HEK293 (cell line): Measurements from ENCODE around the gene DHFR.

Source experiments
- CTCF ChIA-PET: fragments of 350-600 bp; formaldehyde crosslinking; extraction: SDS; loops from one replicate; lab custom pipeline; 2021; ENCODE audit warnings: antibody characterized with exemption; lab: Yijun Ruan, JAX
- POLR2A ChIA-PET: fragments of 300-600 bp; formaldehyde crosslinking; extraction: SDS; loops from one replicate; lab custom pipeline; 2020; ENCODE audit warnings: antibody characterized with exemption, inconsistent platforms; lab: Yijun Ruan, JAX
- H3K27ac ChIP-seq: fragments of 200-500 bp; sonication (Bioruptor generic); 2 replicates; pipeline ENCODE4 v1.5.1; 2014; ENCODE audit warnings: low read depth, low read length, control low read depth, inconsistent platforms; ENCODE audit errors: extremely low read depth
- H3K36me3 ChIP-seq, 2 experiments: fragments of 200-500 bp in 1 of 2; sonication (Bioruptor generic) in 1 of 2; 1 replicate in 1 of 2; 2 replicates in 1 of 2; pipeline ENCODE4 v1.5.1; 2014 to 2017; ENCODE audit warnings: inconsistent platforms in 2 of 2, low read length in 2 of 2; ENCODE audit not compliant: control insufficient read depth in 2 of 2, insufficient read depth in 1 of 2
- H3K4me1 ChIP-seq: fragments of 200-500 bp; sonication (Bioruptor generic); 2 replicates; pipeline ENCODE4 v1.5.1; 2014; ENCODE audit warnings: mild to moderate bottlenecking, low read length, inconsistent platforms; ENCODE audit not compliant: control insufficient read depth, insufficient read depth
- H3K4me3 ChIP-seq: 2 replicates; pipeline ENCODE4 v1.5.1; 2011; ENCODE audit warnings: low read depth, mild to moderate bottlenecking, control low read depth, low read length, moderate library complexity
- H3K9me3 ChIP-seq: fragments of 200-500 bp; sonication (Bioruptor generic); 2 replicates; pipeline ENCODE4 v1.5.1; 2014; ENCODE audit warnings: low read depth, low read length, inconsistent platforms; ENCODE audit not compliant: control insufficient read depth, insufficient read depth
- CTCF ChIP-seq: fragments of 450-650 bp; formaldehyde crosslinking; IDR thresholded peaks from 2 replicates; pipeline ENCODE4 v1.5.1; 2016; ENCODE audit warnings: missing biosample characterization, missing genetic modification characterization
- GLIS2 ChIP-seq: fragments of 450-650 bp; formaldehyde crosslinking; IDR thresholded peaks from 2 replicates; pipeline ENCODE4 v1.5.1; 2016; ENCODE audit warnings: missing biosample characterization, missing genetic modification characterization
- HOXC10 ChIP-seq: sonication (generic); formaldehyde crosslinking; IDR thresholded peaks from 2 replicates; pipeline ENCODE4 v1.8.1; 2023; ENCODE audit warnings: mild to moderate bottlenecking, missing genetic modification reagents
- IKZF3 ChIP-seq: fragments of 450-650 bp; IDR thresholded peaks from 2 replicates; pipeline ENCODE4 v1.5.0; 2018; ENCODE audit warnings: missing biosample characterization, mild to moderate bottlenecking, missing genetic modification characterization, moderate library complexity
- KLF9 ChIP-seq: fragments of 450-650 bp; formaldehyde crosslinking; IDR thresholded peaks from 2 replicates; pipeline ENCODE4 v1.5.1; 2016; ENCODE audit warnings: missing biosample characterization, missing genetic modification characterization, low read depth
- PATZ1 ChIP-seq: fragments of 450-650 bp; formaldehyde crosslinking; IDR thresholded peaks from 2 replicates; pipeline ENCODE4 v1.5.1; 2016; ENCODE audit warnings: missing biosample characterization, missing genetic modification characterization
- SCRT2 ChIP-seq: fragments of 450-650 bp; formaldehyde crosslinking; IDR thresholded peaks from 2 replicates; pipeline ENCODE4 v1.5.1; 2016; ENCODE audit warnings: missing biosample characterization, missing genetic modification characterization
- ZBTB11 ChIP-seq: fragments of 450-650 bp; formaldehyde crosslinking; conservative IDR thresholded peaks from 2 replicates; pipeline ENCODE4 v1.5.1; 2016; ENCODE audit warnings: low read depth, missing biosample characterization, missing genetic modification characterization
- ZBTB21 ChIP-seq: fragments of 450-650 bp; formaldehyde crosslinking; IDR thresholded peaks from 2 replicates; pipeline ENCODE4 v1.5.1; 2017; ENCODE audit warnings: missing biosample characterization, missing genetic modification characterization
- ZNF175 ChIP-seq: fragments of 450-650 bp; formaldehyde crosslinking; IDR thresholded peaks from 2 replicates; pipeline ENCODE4 v1.5.1; 2016; ENCODE audit warnings: missing biosample characterization, missing genetic modification characterization
- ZNF18 ChIP-seq: fragments of 450-650 bp; formaldehyde crosslinking; IDR thresholded peaks from 2 replicates; pipeline ENCODE4 v1.5.1; 2016; ENCODE audit warnings: missing biosample characterization, missing genetic modification characterization
- ZNF184 ChIP-seq: fragments of 450-650 bp; IDR thresholded peaks from 2 replicates; pipeline ENCODE4 v1.5.1; 2018; ENCODE audit warnings: missing biosample characterization, mild to moderate bottlenecking, missing genetic modification characterization
- ZNF341 ChIP-seq: fragments of 450-650 bp; formaldehyde crosslinking; IDR thresholded peaks from 2 replicates; pipeline ENCODE4; 2016; ENCODE audit warnings: low read depth, missing biosample characterization, missing genetic modification characterization
- ZNF398 ChIP-seq: fragments of 450-650 bp; formaldehyde crosslinking; IDR thresholded peaks from 2 replicates; pipeline ENCODE4 v1.5.1; 2017; ENCODE audit warnings: missing biosample characterization, missing genetic modification characterization
- ZNF549 ChIP-seq: fragments of 450-650 bp; IDR thresholded peaks from 2 replicates; pipeline ENCODE4 v1.5.1; 2018; ENCODE audit warnings: missing biosample characterization, missing genetic modification characterization, mild to moderate bottlenecking, inconsistent platforms, moderate library complexity
- ZNF596 ChIP-seq: fragments of 450-650 bp; IDR thresholded peaks from 2 replicates; pipeline ENCODE4 v1.5.0; 2018; ENCODE audit warnings: missing biosample characterization, mild to moderate bottlenecking, missing genetic modification characterization, moderate library complexity
- ZNF600 ChIP-seq: fragments of 450-650 bp; formaldehyde crosslinking; IDR thresholded peaks from 2 replicates; pipeline ENCODE4 v1.5.1; 2016; ENCODE audit warnings: missing biosample characterization, missing genetic modification characterization
- ZNF621 ChIP-seq: fragments of 450-650 bp; formaldehyde crosslinking; IDR thresholded peaks from 2 replicates; pipeline ENCODE4 v1.5.1; 2017; ENCODE audit warnings: missing biosample characterization, missing genetic modification characterization
- ZNF76 ChIP-seq: fragments of 450-650 bp; formaldehyde crosslinking; IDR thresholded peaks from 2 replicates; pipeline ENCODE4; 2016; ENCODE audit warnings: low read depth, missing biosample characterization, missing genetic modification characterization, borderline replicate concordance
- ZXDB ChIP-seq: fragments of 450-650 bp; formaldehyde crosslinking; IDR thresholded peaks from 2 replicates; pipeline ENCODE4 v1.5.1; 2016; ENCODE audit warnings: missing biosample characterization, missing genetic modification characterization

The DHFR gene

GRCh38 chr5:80654391-80655230 is at the start of gene DHFR, which contains the start of gene MSH3 (continued):
- TF ChIP-seq ZBTB11 = peak; percentile 82
- TF ChIP-seq ZBTB21 (tag by site-specific recombination) = no peak
- TF ChIP-seq ZNF341 (tag by site-specific recombination) = peak; percentile 55; the same call in 1 of the 2 replicates
- peak; percentile 78; the same call in 1 of the 2 replicates for TF ChIP-seq ZXDB
- peak; percentile 67 for TF ChIP-seq ZNF600
- TF ChIP-seq SCRT2 = peak; percentile 49; the same call in 1 of the 2 replicates
- TF ChIP-seq GLIS2 (tag by site-specific recombination) = 0 out of 2 replicates have a peak, but pooled peaks have one; percentile 8
- peak; percentile 80 for TF ChIP-seq ZNF76
- peak; percentile 85 for TF ChIP-seq CTCF (tag by site-specific recombination)
- TF ChIP-seq ZNF596 (tag by site-specific recombination) = no peak
- TF ChIP-seq ZNF398 = 0 out of 2 replicates have a peak, but pooled peaks have one; percentile 36
- no peak for TF ChIP-seq ZNF621 (tag by site-specific recombination)
- TF ChIP-seq ZNF184 (tag by site-specific recombination) = peak; percentile 78
- TF ChIP-seq KLF9 = peak; percentile 47; the same call in 1 of the 2 replicates
- peak; percentile 82 for TF ChIP-seq PATZ1 (tag by site-specific recombination)
- no peak for TF ChIP-seq ZNF549
- peak; percentile 87; the same call in 1 of the 2 replicates for TF ChIP-seq HOXC10 (CRISPR knock-in tag)

- no peaks in the 10 kb centered on the region for H3K9me3 ChIP-seq
- H3K4me3 ChIP-seq = no peak overlapping the region
- no peak for TF ChIP-seq ZNF18 (tag by site-specific recombination)
- TF ChIP-seq ZNF175 (tag by site-specific recombination) = no peak
- TF ChIP-seq IKZF3 (tag by site-specific recombination) = no peak
- no peak overlapping the region for H3K27ac ChIP-seq
- peaks cover 8 to 26% of the 10 kb centered on the region in 2 experiments; a peak in 2 of 3 replicates for H3K36me3 ChIP-seq
- POLR2A ChIA-PET = no interaction called here
- CTCF ChIA-PET = interaction anchor here (0.6 to 0.9 kb wide), 2 partner anchors 215 to 490 kb away, joined by 3 to 4 read pairs; no protein-coding TSS in a partner anchor
- H3K4me1 ChIP-seq = no peaks in the 10 kb centered on the region
Measured at GRCh38 chr5:80704221-80704620, 49.4 kb upstream of the DHFR start.
